HG03039 (cell line): Measurements from ENCODE around the gene C8A.

Source experiments
- ATAC-seq: cut with Tn5 transposase; IDR thresholded peaks from one replicate; pipeline ENCODE4 v1.9.1; 2021; ENCODE audit warnings: mild to moderate bottlenecking, moderate library complexity; ENCODE audit not compliant: unreplicated experiment

C8A gene

GRCh38 chr1:56836359-56836758 lies 18.2 kb upstream of the C8A start:
- no peak for ATAC-seq

GRCh38 chr1:56837244-56837939 lies 17.2 kb upstream of the C8A start:
- ATAC-seq = no peak

- ATAC-seq = no peak
These were observed 15.8 kb upstream of the C8A start for GRCh38 chr1:56838759-56839158.

- ATAC-seq = no peak
These were observed 11.1 kb upstream of the C8A start for GRCh38 chr1:56843544-56843943.

- no peak for ATAC-seq
These were observed 10.0 kb upstream of the C8A start for GRCh38 chr1:56844545-56845136.

GRCh38 chr1:56845343-56845742 lies 9.3 kb upstream of the C8A start:
- ATAC-seq = no peak

GRCh38 chr1:56849750-56850149 lies 4.8 kb upstream of the C8A start:
- no peak for ATAC-seq

GRCh38 chr1:56850411-56850810 lies 4.2 kb upstream of the C8A start:
- ATAC-seq = no peak

- no peak for ATAC-seq
These were observed 3.7 kb upstream of the C8A start for GRCh38 chr1:56850922-56851321.

GRCh38 chr1:56852476-56852875 lies 2.1 kb upstream of the C8A start:
- no peak for ATAC-seq

- no peak for ATAC-seq
These were observed 593 bp downstream of the C8A start for GRCh38 chr1:56855190-56855589.

- no peak for ATAC-seq
These were observed 1.6 kb downstream of the C8A start for GRCh38 chr1:56856186-56856585.

- ATAC-seq = no peak
These were observed 4.7 kb downstream of the C8A start for GRCh38 chr1:56859287-56859686.

- no peak for ATAC-seq
These were observed 8.8 kb downstream of the C8A start for GRCh38 chr1:56863265-56863992.

- ATAC-seq = no peak
These were observed 9.8 kb downstream of the C8A start for GRCh38 chr1:56864430-56864829.

GRCh38 chr1:56866656-56867055 lies 12.1 kb downstream of the C8A start:
- ATAC-seq = no peak

- no peak for ATAC-seq
These were observed 12.9 kb downstream of the C8A start for GRCh38 chr1:56867491-56867890.

GRCh38 chr1:56868761-56869160 lies 14.2 kb downstream of the C8A start:
- no peak for ATAC-seq

GRCh38 chr1:56872597-56872996 lies 18.0 kb downstream of the C8A start:
- ATAC-seq = no peak

- no peak for ATAC-seq
These were observed 18.6 kb downstream of the C8A start for GRCh38 chr1:56873213-56873612.

GRCh38 chr1:56874689-56875088 lies 20.1 kb downstream of the C8A start:
- no peak for ATAC-seq

GRCh38 chr1:56877973-56878372 lies 23.4 kb downstream of the C8A start:
- ATAC-seq = no peak
